ENCODE measurements around the gene PTPRT. TPM values are rescaled to one million over a fixed set of nuclear protein-coding genes. Genes with fewer than 3 reads are reported as not detected.

The PTPRT gene
- total and polyA plus RNA-seq, 12 donors, result 0.04 to 0.53 (median 0.22) TPM; not detected in 1

GRCh38 chr20:42721923-42722322 lies 467.8 kb downstream of the PTPRT start:
- ATAC-seq (no peak), DNase-seq (no peak)
- H3K27ac ChIP-seq, result no peak overlapping the region
- WGBS, 2 donors, result 44 to 49% methylated on average over 2 of the region's 2 CpGs
- no peaks in the 10 kb centered on the region for H3K36me3 ChIP-seq
- no peak for TF ChIP-seq CTCF (IDR thresholded peaks at IDR 0.05)
- peaks cover 0 to 8% (median 0%) of the 10 kb centered on the region in 7 donors for H3K27me3 ChIP-seq
- no peak overlapping the region for H3K4me3 ChIP-seq
- H3K9me3 ChIP-seq, result no peaks in the 10 kb centered on the region
- H3K4me1 ChIP-seq, result no peaks in the 10 kb centered on the region
- intact Hi-C loops (cut with DNase I), result no loop called here

GRCh38 chr20:42714298-42715141 lies 475.2 kb downstream of the PTPRT start:
- no peak for ATAC-seq
- Histone ChIP-seq H3K27ac (no peak overlapping the region), H3K27me3 (peaks cover 0 to 8% (median 0%) of the 10 kb centered on the region in 7 donors), H3K4me1 (peaks cover 0 to 6% (median 0%) of the 10 kb centered on the region in 9 donors), H3K9me3 (peaks cover 0 to 20% (median 6%) of the 10 kb centered on the region in 11 donors), H3K4me3 (no peak overlapping the region), H3K36me3 (no peaks in the 10 kb centered on the region)
- no peak for DNase-seq
- intact Hi-C loops (cut with DNase I), result no loop called here
- WGBS, 2 donors, result 20 to 38% methylated on average over 5 of the region's 5 CpGs
- no peak for TF ChIP-seq CTCF (IDR thresholded peaks at IDR 0.05)

DNA sequence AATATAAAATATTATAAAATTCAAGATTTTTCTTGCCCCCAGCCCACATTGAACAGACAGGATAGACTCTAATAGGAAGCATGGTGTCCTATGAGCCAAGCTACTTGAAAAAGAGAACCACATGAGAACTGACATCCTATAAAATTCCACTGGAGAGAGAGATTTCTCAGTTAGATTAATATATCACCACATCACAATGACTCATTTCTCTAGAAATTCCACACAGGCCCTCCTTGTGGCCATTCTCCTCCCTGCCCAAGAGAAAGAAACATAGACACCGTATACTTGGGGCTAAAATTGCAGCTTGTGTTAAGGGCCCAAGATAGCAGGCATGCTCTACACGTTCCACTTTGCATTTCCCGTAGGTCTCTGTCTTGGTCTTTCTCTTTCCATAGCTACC lies 481.4 kb downstream of the PTPRT start:
- H3K4me3 ChIP-seq, result no peak overlapping the region
- peaks cover 0 to 8% (median 0%) of the 10 kb centered on the region in 7 donors for H3K27me3 ChIP-seq
- no peaks in the 10 kb centered on the region for H3K4me1 ChIP-seq
- no peak for TF ChIP-seq CTCF (IDR thresholded peaks at IDR 0.05)
- no peak overlapping the region for H3K27ac ChIP-seq
- peaks cover 0 to 31% (median 6%) of the 10 kb centered on the region in 11 donors for H3K9me3 ChIP-seq
- 77 to 80% methylated on average over 3 of the region's 3 CpGs for WGBS, 2 donors
- ATAC-seq, result no peak
- DNase-seq, result no peak
- intact Hi-C loops (cut with DNase I), result no loop called here
- H3K36me3 ChIP-seq, result no peaks in the 10 kb centered on the region

DNA sequence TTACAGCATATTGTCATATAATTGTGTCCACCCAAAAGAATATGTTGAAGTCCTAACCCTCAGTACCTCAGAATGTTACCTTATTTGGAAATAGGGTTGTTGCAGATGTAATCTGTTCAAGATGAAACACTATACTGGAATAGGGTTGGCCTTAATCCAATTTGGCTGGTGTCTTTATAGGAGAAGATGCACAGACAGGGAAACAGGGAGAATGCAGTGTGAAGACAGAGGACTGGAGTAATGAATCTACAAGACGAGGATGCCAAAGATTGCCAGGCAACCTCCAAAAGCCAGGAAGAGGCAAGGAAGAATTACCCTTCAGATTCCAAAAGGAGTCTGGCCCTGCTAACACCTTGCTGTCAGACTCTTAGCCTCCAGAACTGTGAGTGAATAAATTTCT lies 482.9 kb downstream of the PTPRT start:
- ATAC-seq, result no peak

More for the DNA sequence above, 482.9 kb downstream of the PTPRT start:
- Histone ChIP-seq H3K4me1 (no peaks in the 10 kb centered on the region), H3K27me3 (peaks cover 0 to 5% (median 0%) of the 10 kb centered on the region in 7 donors), H3K27ac (no peak overlapping the region), H3K9me3 (peaks cover 0 to 28% (median 6%) of the 10 kb centered on the region in 11 donors), H3K4me3 (no peak overlapping the region), H3K36me3 (no peaks in the 10 kb centered on the region)
- 56 to 68% methylated on average over 1 of the region's 1 CpG for WGBS, 2 donors
- intact Hi-C loops (cut with DNase I), result no loop called here
- DNase-seq, result no peak
- TF ChIP-seq CTCF (IDR thresholded peaks at IDR 0.05), result no peak

All from heart right ventricle (tissue), 16 donors.